Measurements from ENCODE around the gene SLC9A3. TPM values are rescaled to one million over a fixed set of nuclear protein-coding genes. Genes with fewer than 3 reads are reported as not detected.

The SLC9A3 gene
- total RNA-seq, 4 donors from 2014 or later = 4.8 to 701 (median 183) TPM

DNA sequence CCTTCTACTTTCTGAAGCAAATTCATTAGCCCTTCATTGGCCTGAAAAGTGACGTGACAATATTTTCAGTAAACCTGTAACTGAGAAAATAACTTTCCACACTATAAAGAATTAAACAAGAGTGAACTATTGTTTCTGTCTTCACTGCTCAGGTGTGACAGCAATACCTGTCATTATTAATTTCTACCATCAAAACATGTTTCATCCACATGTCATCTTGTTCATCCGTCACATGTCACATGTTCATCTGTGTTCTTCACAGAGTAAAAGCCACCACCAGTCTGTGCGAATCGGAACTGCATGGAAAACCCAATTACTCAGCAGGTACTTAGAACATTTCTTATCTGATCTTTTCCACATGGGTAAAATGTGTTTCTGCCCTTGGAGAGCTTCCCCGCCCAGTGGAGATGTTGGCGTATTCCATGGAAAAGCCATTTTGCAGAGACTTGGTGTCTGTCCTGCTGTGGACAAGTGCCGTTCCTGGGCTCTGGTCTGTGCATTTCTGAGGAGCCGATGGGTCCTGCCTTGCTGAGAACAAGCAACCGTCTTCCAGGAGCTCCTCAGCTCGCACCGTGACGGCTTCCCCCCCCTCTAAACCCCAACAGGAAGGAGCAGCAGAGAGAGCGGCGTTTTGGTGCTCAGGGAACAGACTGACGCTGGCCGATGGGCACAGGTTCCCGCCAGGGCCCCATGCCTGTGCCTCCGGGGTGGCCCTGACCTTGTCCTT lies 91.9 kb downstream of the SLC9A3 start:
- Histone ChIP-seq H3K27ac (no peak overlapping the region), H3K36me3 (no peaks in the 10 kb centered on the region), H3K27me3 (no peaks in the 10 kb centered on the region), H3K4me1 (peaks cover 5 to 20% (median 20%) of the 10 kb centered on the region in 4 donors), H3K9me3 (no peaks in the 10 kb centered on the region), H3K4me3 (no peak overlapping the region)
- whole genome bisulfite sequencing, 2 donors (ENCODE audit: low coverage in 1 of 2) = 84 to 86% methylated on average over 8 to 18 of the region's 18 CpGs
- in situ Hi-C loops (cut with MboI; ENCODE audit: low pct_ligation_motif_present in 1 of 4, low pct_unique_long_range_greater_than_20kb in 1 of 4, low sequenced_read_pairs in 3 of 4) (no loop called here), intact Hi-C loops (cut with DNase I; ENCODE audit: low total_unique reads) (no loop called here)
- TF ChIP-seq POLR2A (IDR thresholded peaks at IDR 0.05) (no peak), POLR2AphosphoS5 (IDR thresholded peaks at IDR 0.05) (no peak), EP300 (IDR thresholded peaks at IDR 0.05; ENCODE audit: low read depth) (no peak)
- TF ChIP-seq, protein P1, sequence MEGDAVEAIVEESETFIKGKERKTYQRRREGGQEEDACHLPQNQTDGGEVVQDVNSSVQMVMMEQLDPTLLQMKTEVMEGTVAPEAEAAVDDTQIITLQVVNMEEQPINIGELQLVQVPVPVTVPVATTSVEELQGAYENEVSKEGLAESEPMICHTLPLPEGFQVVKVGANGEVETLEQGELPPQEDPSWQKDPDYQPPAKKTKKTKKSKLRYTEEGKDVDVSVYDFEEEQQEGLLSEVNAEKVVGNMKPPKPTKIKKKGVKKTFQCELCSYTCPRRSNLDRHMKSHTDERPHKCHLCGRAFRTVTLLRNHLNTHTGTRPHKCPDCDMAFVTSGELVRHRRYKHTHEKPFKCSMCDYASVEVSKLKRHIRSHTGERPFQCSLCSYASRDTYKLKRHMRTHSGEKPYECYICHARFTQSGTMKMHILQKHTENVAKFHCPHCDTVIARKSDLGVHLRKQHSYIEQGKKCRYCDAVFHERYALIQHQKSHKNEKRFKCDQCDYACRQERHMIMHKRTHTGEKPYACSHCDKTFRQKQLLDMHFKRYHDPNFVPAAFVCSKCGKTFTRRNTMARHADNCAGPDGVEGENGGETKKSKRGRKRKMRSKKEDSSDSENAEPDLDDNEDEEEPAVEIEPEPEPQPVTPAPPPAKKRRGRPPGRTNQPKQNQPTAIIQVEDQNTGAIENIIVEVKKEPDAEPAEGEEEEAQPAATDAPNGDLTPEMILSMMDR (IDR thresholded peaks at IDR 0.05) = no peak
- DNase-seq = no peak

DNA sequence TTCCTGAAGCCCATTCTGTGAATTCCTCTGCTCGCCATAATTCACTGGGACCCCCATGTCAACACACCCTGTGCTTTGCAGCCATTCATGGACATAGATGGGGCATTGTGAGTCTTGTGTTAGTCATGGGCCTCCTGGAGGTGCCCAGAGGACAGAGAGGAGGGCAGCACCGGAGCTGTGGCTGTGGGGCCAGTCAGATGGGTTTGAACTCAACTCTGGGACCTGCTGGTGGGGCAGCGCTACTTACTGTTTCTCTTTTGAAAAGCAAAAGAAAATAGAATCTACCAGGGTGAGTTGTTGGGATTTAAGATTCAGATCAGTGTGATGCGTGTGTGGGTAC lies 92.6 kb downstream of the SLC9A3 start:
- no peak for DNase-seq
- Histone ChIP-seq H3K4me1 (peaks cover 5 to 20% (median 20%) of the 10 kb centered on the region in 4 donors), H3K27me3 (no peaks in the 10 kb centered on the region), H3K9me3 (no peaks in the 10 kb centered on the region), H3K4me3 (no peak overlapping the region), H3K27ac (no peak overlapping the region), H3K36me3 (no peaks in the 10 kb centered on the region)
- in situ Hi-C loops (cut with MboI; ENCODE audit: low pct_ligation_motif_present in 1 of 4, low pct_unique_long_range_greater_than_20kb in 1 of 4, low sequenced_read_pairs in 3 of 4) (no loop called here), intact Hi-C loops (cut with DNase I; ENCODE audit: low total_unique reads) (no loop called here)
- WGBS, 2 donors (ENCODE audit: low coverage in 1 of 2) = 87 to 100% methylated on average over 1 to 4 of the region's 4 CpGs
- TF ChIP-seq POLR2AphosphoS5 (IDR thresholded peaks at IDR 0.05) = no peak
- TF ChIP-seq, protein P1 (IDR thresholded peaks at IDR 0.05) = no peak
- TF ChIP-seq EP300 (IDR thresholded peaks at IDR 0.05; ENCODE audit: low read depth) = no peak
- TF ChIP-seq POLR2A (IDR thresholded peaks at IDR 0.05) = no peak

DNA sequence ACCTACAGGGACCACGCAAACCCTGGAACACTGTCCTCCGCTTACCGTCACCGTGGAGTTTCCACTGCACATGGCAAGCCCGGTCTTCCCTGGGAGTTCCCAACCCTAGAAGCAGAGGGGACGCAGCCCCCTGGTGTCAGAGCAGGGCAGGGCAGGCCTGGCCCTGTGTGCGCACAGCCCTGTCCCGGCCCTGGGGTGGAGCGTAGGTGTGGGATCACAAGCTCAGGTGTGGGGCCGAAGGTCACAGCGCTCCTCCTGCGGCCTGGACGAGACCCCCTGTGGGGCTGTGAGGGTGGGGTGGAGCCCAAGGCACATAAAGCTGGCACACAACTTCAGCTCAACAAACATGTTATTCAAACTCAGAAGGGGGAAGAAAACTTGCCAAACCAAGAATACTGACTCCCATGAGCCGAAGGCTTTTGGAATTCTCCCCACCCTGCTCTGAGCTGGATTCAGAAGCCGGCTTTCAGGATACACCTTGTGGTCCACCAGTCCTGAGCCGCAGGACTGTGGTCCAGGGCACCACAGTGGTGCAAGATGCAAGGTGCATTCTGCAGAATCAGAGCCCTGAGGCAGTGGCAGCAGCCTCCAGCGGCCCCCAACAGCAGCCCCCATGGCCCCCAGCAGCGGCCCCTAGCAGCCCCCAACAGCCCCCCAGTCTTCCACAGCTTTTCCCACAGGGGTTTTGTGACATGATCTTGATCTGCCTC lies 93.1 kb downstream of the SLC9A3 start:
- TF ChIP-seq POLR2AphosphoS5 (IDR thresholded peaks at IDR 0.05) = no peak
- TF ChIP-seq, protein P1 (IDR thresholded peaks at IDR 0.05) = peak; percentile 50 to 81 (median 67)
- peaks cover 5 to 20% (median 20%) of the 10 kb centered on the region in 4 donors for H3K4me1 ChIP-seq
- H3K27me3 ChIP-seq = no peaks in the 10 kb centered on the region
- intact Hi-C loops (cut with DNase I; ENCODE audit: low total_unique reads) (no loop called here), in situ Hi-C loops (cut with MboI; ENCODE audit: low pct_ligation_motif_present in 1 of 4, low pct_unique_long_range_greater_than_20kb in 1 of 4, low sequenced_read_pairs in 3 of 4) (no loop called here)
- 48% methylated on average over 18 of the region's 18 CpGs; no CpG with 5 or more reads in 1 of the 2 donors for WGBS, 2 donors (ENCODE audit: low coverage in 1 of 2)
- no peak overlapping the region for H3K4me3 ChIP-seq
- H3K9me3 ChIP-seq = no peaks in the 10 kb centered on the region
- H3K36me3 ChIP-seq = no peaks in the 10 kb centered on the region
- DNase-seq = peak; percentile 69
- no peak overlapping the region for H3K27ac ChIP-seq

DNA sequence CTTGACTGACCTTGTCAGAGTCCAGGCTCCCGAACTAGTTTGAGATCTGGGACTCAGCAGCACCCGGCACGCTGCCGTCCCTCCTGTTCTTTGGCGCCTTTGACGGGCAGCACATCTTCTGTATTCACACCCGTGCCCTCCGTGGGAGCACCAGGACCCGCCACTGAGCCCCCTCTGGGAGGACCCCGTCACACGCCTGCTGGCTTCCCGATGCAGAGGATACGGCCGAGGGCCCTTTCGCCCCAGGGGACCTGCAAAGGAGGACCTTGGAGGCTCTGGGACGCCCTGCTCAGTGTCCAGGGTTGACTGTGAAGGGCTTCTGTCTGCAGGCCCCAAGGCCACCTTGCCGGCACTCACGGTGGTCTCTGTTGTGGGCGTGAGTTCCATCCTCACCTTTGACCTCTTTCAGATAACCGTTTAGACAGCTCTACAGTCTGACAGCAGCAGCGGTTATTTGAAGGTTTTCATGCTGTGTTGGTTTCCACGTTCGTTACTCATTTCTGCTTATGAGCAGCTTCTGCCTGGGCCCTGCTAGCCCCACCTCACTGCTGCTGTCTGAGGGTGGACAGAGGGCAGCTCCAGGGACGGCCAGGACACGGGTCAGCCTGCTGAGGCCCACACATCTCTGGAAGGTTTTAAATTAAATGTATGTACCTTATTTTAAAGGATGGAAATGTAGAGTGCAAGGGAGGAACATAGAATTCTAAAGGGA lies 93.9 kb downstream of the SLC9A3 start:
- DNase-seq = no peak
- H3K27me3 ChIP-seq = no peaks in the 10 kb centered on the region
- no peak for TF ChIP-seq EP300 (IDR thresholded peaks at IDR 0.05; ENCODE audit: low read depth)
- TF ChIP-seq POLR2AphosphoS5 (IDR thresholded peaks at IDR 0.05) = no peak
- no peak for TF ChIP-seq POLR2A (IDR thresholded peaks at IDR 0.05)
- TF ChIP-seq, protein P1 (IDR thresholded peaks at IDR 0.05) = no peak
- no peaks in the 10 kb centered on the region for H3K36me3 ChIP-seq
- H3K4me1 ChIP-seq = peaks cover 5 to 20% (median 20%) of the 10 kb centered on the region in 4 donors
- intact Hi-C loops (cut with DNase I; ENCODE audit: low total_unique reads) (no loop called here), in situ Hi-C loops (cut with MboI; ENCODE audit: low pct_ligation_motif_present in 1 of 4, low pct_unique_long_range_greater_than_20kb in 1 of 4, low sequenced_read_pairs in 3 of 4) (no loop called here)
- H3K4me3 ChIP-seq = no peak overlapping the region
- WGBS, 2 donors (ENCODE audit: low coverage in 1 of 2) = 74 to 78% methylated on average over 20 of the region's 25 CpGs
- H3K9me3 ChIP-seq = no peaks in the 10 kb centered on the region
- no peak overlapping the region for H3K27ac ChIP-seq

All from transverse colon (tissue), 4 donors.